GM18505 (cell line): ENCODE data around the gene CMTM4.
A peak's percentile ranks its signal among the peaks of the same experiment; 100 is the strongest.
"Not testable (repeated sequence)": the region's sequence is repeated elsewhere in the genome, so short reads cannot be mapped to it uniquely, and the experiment has no call there.

Source experiments
- ATAC-seq: cut with Tn5 transposase; IDR thresholded peaks from one replicate; pipeline ENCODE4 v1.9.1; 2021; ENCODE audit not compliant: unreplicated experiment
- POLR2A ChIP-seq: IDR thresholded peaks from 4 replicates; pipeline ENCODE4 v1.6.1; 2011; ENCODE audit warnings: borderline replicate concordance; ENCODE audit not compliant: insufficient read depth, insufficient read length; ENCODE audit errors: extremely low read depth

The CMTM4 gene

GRCh38 chr16:66616592-66616991 is 80.0 kb downstream of the CMTM4 start:
- no peak for ATAC-seq
- no peak for TF ChIP-seq POLR2A

- TF ChIP-seq POLR2A = no peak
- no peak for ATAC-seq
These were observed 80.4 kb downstream of the CMTM4 start for GRCh38 chr16:66616169-66616568.

GRCh38 chr16:66614161-66614802 is 82.3 kb downstream of the CMTM4 start:
- TF ChIP-seq POLR2A = no peak
- no peak for ATAC-seq

GRCh38 chr16:66612422-66612821 is 84.1 kb downstream of the CMTM4 start:
- ATAC-seq = no peak
- TF ChIP-seq POLR2A = no peak

GRCh38 chr16:66611911-66612310 is 84.6 kb downstream of the CMTM4 start:
- ATAC-seq = not testable (repeated sequence)

- no peak for ATAC-seq
- TF ChIP-seq POLR2A = no peak
These were observed 86.3 kb downstream of the CMTM4 start for GRCh38 chr16:66610111-66610820.

GRCh38 chr16:66609139-66609510 is 87.4 kb downstream of the CMTM4 start:
- TF ChIP-seq POLR2A = no peak
- ATAC-seq = no peak

- no peak for ATAC-seq
- no peak for TF ChIP-seq POLR2A
These were observed 88.1 kb downstream of the CMTM4 start for GRCh38 chr16:66608241-66609138.

GRCh38 chr16:66605979-66606751 is 90.4 kb downstream of the CMTM4 start:
- peak; percentile 32 for ATAC-seq
- TF ChIP-seq POLR2A = no peak

- ATAC-seq = peak; percentile 19
- no peak for TF ChIP-seq POLR2A
These were observed 91.2 kb downstream of the CMTM4 start for GRCh38 chr16:66605177-66605978.

- peak; percentile 53 for ATAC-seq
- TF ChIP-seq POLR2A = peak; percentile 53
These were observed 92.0 kb downstream of the CMTM4 start, which contains the start of gene CMTM3 for GRCh38 chr16:66604376-66605176. TSS of gene CMTM3 (plus strand) at chr16:66604704. CDS start at chr16:66604806, 102 bp downstream.
